ENCODE measurements around the gene PPP1R16B. TPM values are rescaled to one million over a fixed set of nuclear protein-coding genes. Genes with fewer than 3 reads are reported as not detected.

The PPP1R16B gene
- total RNA-seq, result 10 to 100 TPM; 72.9 to 73.4 TPM

DNA sequence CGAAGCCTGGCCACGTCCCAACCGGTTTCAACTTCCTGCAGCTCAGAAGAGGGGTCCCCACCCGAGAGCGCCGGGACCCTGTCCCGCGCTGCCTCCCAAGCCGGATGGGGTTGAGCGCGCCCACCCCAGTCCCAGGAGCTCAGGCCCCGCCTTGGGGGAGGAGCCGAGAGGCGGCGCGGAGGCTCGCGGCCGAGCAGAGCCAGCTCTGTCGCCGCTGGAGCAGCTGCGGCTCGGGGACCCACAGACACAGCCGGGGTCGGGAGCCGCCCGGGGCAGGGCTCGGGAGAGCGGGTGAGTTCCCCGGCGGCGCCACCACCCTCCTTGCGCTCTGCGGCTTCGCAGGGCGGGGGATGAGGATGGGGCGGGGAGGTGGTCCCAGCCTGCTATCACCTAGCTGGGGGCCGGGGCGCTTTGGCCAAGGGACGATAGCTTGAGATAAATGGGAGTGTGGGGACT lies at the start of gene PPP1R16B:
Gene PPP1R16B, plus strand, starts transcription at position 196 of the 456 bp plus-strand sequence. CDS start 30,229 bp downstream, outside the sequence.
- Mint-ChIP-seq H3K27ac (peak within 1 kb of the TSS; percentile 95), H3K36me3 (peaks cover 24% of the 10 kb centered on the region), H3K4me1 (peaks cover 58% of the 10 kb centered on the region), H3K4me3 (peak within 1 kb of the TSS; percentile 88), H3K27me3 (no peaks in the 10 kb centered on the region), H3K9me3 (no peaks in the 10 kb centered on the region)
- DNase-seq (peak; percentile 92), ATAC-seq (ENCODE audit: low read depth) (peak; percentile 83)
- POLR2A ChIA-PET, result interaction anchor here (0.7 to 2.9 kb wide), 17 partner anchors 11 to 244 kb away, joined by 3 to 38 read pairs (median 5); partner anchors contain the start of gene ACTR5

DNA sequence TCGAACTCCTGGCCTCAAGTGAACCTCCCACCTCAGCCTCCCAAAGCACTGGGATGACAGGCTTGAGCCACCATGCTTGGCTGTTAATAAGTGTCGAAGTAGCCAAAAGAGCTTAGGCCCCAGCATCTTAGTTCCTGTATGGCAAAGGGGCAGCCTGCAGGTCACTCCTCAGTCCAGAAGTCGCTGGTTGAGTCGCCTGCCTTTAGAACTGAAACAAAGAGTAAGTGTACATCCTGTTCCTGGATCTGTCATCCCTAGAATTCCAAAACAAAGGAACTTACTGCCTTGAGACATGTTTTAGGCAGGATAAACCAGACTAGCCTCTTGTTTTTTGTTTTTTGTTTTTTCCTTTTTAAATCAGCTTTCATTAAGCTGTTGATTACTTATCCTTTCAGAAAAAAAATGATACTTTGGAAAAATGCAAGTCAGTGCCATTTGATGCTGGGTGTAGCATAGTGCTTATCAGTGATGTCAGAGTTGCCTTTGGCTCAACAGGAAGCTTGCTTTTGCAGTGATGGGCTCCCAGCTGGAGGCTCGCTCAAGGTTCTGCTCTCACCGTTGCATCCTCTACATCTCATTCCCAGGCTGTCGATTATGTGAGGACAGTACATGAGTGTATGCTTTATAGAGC lies 48.2 kb upstream of the PPP1R16B start:
- no peaks in the 10 kb centered on the region for H3K27me3 Mint-ChIP-seq
- DNase-seq, result no peak
- ATAC-seq (ENCODE audit: low read depth), result no peak
- no peaks in the 10 kb centered on the region for H3K4me1 Mint-ChIP-seq
- no peak overlapping the region for H3K4me3 Mint-ChIP-seq
- H3K9me3 Mint-ChIP-seq, result no peaks in the 10 kb centered on the region
- no peak overlapping the region for H3K27ac Mint-ChIP-seq
- peaks cover 26% of the 10 kb centered on the region for H3K36me3 Mint-ChIP-seq
- POLR2A ChIA-PET, result no interaction called here

DNA sequence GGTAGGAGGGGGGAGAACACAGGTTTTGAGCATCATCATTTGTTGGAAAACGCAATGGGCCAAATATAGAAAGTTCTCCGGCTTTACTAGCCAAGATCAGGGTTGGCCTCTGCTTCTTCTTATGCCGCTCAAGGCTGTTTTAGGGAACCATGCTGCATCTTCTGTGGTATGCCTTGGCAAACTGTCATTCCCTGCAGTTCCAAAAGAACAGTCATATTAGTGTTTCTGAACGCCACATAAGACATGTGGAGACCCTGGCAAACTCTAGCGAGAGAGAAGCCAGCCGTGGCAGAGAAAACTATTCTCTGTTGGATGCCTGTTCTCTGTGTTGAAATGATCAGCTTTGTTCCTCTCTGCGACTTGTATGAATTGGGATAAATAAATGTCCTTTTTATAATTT lies 46.4 kb upstream of the PPP1R16B start:
- Mint-ChIP-seq H3K27ac (no peak overlapping the region), H3K36me3 (peaks cover 29% of the 10 kb centered on the region), H3K4me3 (no peak overlapping the region), H3K9me3 (no peaks in the 10 kb centered on the region), H3K4me1 (peaks cover 5% of the 10 kb centered on the region), H3K27me3 (no peaks in the 10 kb centered on the region)
- POLR2A ChIA-PET, result no interaction called here
- DNase-seq (no peak), ATAC-seq (ENCODE audit: low read depth) (no peak)

DNA sequence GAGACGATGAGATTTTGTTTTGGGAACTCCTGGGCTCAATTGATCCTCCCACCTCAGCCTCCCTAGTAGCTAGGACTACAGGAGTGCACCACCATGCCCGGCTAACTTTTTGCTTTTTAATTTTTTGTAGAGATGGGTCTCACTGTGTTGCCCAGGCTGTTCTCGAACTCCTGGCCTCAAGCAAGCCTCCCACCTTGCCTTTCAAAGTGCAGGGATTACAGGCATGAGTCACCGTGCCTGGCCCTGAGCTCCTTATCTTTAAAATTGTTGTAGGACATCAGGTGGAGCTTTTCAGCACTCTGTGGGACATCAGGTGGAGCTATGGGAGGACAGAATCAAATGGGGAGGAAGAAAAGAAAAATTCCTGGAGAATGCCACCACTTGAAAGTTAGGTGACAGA lies 44.5 kb upstream of the PPP1R16B start:
- H3K4me3 Mint-ChIP-seq, result no peak overlapping the region
- H3K9me3 Mint-ChIP-seq, result no peaks in the 10 kb centered on the region
- ATAC-seq (ENCODE audit: low read depth), result no peak

DNA sequence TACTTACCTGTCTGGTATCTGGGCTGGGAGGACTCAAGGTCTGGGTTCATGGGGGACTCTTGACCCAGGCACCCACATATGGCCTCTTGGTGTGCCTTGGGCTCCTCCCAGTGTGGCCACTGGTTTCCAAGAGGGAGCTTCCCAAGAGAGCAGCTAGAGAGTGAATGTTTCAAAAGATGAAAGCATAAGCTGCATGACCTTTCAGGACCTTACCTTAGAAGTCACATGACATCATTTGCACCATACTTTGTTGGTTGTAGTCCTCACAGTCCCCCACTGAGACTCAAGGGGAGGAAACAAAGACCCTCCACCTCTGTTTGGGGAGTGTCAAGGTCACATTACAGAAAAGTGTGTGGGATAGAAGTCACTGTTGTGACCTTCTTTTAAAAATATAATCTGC lies 43.3 kb upstream of the PPP1R16B start:
- peaks cover 19% of the 10 kb centered on the region for H3K36me3 Mint-ChIP-seq
- no peaks in the 10 kb centered on the region for H3K27me3 Mint-ChIP-seq
- POLR2A ChIA-PET, result no interaction called here
- no peaks in the 10 kb centered on the region for H3K9me3 Mint-ChIP-seq
- H3K4me1 Mint-ChIP-seq, result peaks cover 7% of the 10 kb centered on the region
- DNase-seq, result no peak
- no peak overlapping the region for H3K4me3 Mint-ChIP-seq
- no peak for ATAC-seq (ENCODE audit: low read depth)
- H3K27ac Mint-ChIP-seq, result no peak overlapping the region

More for the DNA sequence above, 44.5 kb upstream of the PPP1R16B start:
- Mint-ChIP-seq H3K27me3 (no peaks in the 10 kb centered on the region), H3K27ac (no peak overlapping the region), H3K4me1 (peaks cover 7% of the 10 kb centered on the region), H3K36me3 (peaks cover 24% of the 10 kb centered on the region)
- POLR2A ChIA-PET, result no interaction called here
- DNase-seq, result no peak

DNA sequence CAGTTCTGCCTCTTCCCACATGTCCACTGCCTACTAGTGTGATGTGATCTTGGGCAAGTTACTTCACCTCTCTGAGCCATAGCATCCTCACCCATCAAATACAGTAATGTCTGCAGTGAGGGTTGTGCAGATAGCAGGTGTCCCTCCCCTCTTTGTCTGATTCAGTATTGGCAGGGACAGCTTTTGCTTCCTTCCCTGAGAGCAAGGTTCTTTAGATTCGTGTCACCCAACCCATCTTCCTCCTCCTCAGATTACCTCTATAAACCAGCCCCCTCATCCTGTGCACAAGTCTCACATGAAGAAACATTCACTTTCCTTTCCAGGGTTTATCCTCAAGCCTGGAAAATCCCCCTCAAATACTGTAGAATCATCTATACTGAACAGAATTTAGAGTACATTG lies 41.9 kb upstream of the PPP1R16B start:
- H3K9me3 Mint-ChIP-seq, result no peaks in the 10 kb centered on the region
- POLR2A ChIA-PET, result no interaction called here
- no peaks in the 10 kb centered on the region for H3K27me3 Mint-ChIP-seq
- peaks cover 7% of the 10 kb centered on the region for H3K4me1 Mint-ChIP-seq
- DNase-seq (no peak), ATAC-seq (ENCODE audit: low read depth) (no peak)
- H3K27ac Mint-ChIP-seq, result no peak overlapping the region
- peaks cover 15% of the 10 kb centered on the region for H3K36me3 Mint-ChIP-seq
- H3K4me3 Mint-ChIP-seq, result no peak overlapping the region

DNA sequence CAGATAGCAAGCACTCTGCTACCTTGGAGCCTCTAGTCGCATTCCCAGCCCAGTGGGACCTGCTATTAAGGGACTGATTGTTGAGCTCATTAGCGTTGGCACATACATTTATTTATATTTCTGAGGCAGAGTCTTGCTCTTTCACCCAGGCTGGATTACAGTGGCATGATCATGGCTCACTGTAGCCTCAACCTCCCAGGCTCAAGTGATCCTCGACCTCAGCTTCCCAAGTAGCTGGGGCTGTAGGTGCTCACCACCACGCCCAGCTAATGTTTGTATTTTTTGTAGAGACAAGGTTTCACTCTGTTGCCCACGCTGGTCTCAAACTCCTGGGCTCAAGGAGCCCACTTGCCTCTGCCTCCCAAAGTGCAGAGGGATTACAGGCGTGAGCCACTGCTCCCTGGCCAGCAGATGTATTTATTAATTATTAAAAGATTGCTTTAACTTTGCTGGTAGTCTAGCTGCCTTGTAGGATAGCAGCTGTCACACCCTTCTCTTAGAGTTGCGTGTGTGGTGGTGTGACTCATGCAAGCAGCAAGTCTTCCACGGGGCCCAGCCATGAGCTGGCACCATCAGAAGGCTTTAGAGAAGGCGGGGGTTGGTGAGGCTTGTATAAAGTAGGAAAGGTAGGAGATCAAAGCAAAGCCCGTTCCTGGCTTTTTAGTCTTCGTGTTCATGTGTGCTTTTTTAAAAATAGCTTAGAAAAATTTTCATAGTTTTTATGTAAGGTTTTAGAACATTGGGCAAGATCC lies 40.8 kb upstream of the PPP1R16B start:
- DNase-seq (no peak), ATAC-seq (ENCODE audit: low read depth) (peak; percentile 73)
- Mint-ChIP-seq H3K4me3 (no peak overlapping the region), H3K4me1 (peaks cover 7% of the 10 kb centered on the region), H3K36me3 (peaks cover 15% of the 10 kb centered on the region), H3K27ac (no peak overlapping the region), H3K27me3 (no peaks in the 10 kb centered on the region), H3K9me3 (no peaks in the 10 kb centered on the region)
- POLR2A ChIA-PET, result no interaction called here

DNA sequence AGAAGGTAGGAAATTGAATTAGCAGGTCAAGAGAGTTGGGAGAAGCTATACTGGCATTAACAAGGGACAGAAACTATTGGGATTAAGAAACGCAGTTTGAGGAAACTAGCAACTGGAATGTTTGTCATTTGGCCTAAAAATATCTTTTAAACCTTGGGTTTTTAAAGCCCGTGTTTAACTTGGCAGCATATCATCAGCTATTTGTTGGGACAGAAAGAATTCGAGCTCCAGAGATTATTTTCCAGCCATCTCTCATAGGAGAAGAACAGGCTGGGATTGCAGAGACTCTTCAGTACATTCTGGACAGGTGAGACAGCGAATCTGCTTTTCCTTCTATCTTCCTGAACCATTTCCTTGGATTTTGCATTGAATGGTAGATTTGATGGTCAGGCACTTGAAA lies 39.4 kb upstream of the PPP1R16B start:
- DNase-seq, result no peak
- Mint-ChIP-seq H3K4me3 (no peak overlapping the region), H3K9me3 (no peaks in the 10 kb centered on the region), H3K36me3 (peaks cover 8% of the 10 kb centered on the region), H3K4me1 (peaks cover 7% of the 10 kb centered on the region), H3K27ac (no peak overlapping the region), H3K27me3 (no peaks in the 10 kb centered on the region)
- no peak for ATAC-seq (ENCODE audit: low read depth)
- POLR2A ChIA-PET, result no interaction called here

DNA sequence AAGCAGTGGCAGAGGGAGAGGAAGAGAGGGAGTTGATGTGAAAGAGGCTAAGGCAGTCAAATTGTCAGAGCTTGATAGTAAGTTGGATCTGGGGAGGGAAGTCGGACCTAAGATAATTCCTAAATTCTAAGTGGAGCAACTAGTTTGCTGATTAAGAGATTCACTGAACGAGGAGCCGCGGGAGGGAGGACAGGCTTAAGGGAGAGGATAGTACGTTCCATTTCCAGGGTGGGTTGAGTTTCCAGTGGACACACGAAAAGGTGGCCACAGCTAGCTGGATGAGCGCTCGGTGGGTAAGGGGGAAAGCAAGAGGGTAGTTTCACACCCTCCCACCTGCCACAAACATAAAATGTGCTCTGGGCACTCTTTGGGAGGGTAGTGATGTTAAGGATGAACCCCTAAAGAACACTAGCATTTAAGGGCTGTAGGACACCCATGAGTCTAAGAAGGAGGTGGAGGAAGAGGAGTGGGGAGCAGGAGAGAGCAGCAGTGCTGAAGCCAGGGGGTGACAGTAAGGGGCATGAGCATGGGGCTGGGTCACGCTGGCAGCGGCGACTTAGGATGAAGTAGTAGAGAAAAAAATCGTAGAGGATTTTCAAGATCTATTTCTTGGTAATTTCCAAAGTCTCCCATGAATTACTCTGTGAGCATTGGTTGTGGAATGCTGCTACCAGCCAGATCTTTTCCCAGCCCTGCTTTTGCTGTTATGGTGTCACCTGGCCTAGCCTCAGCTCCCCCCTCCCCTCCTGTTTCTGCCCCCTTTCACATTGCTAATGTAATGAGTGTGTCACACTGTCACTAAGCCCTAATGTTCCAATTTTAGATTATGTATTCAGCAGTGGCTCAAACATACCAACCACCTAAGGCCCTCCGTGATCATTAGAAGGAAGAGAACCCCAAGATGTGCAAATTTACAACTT lies 35.9 kb upstream of the PPP1R16B start:
- no peaks in the 10 kb centered on the region for H3K9me3 Mint-ChIP-seq
- DNase-seq, result no peak
- H3K4me3 Mint-ChIP-seq, result no peak overlapping the region
- POLR2A ChIA-PET, result no interaction called here
- peaks cover 21% of the 10 kb centered on the region for H3K36me3 Mint-ChIP-seq
- H3K4me1 Mint-ChIP-seq, result peaks cover 2% of the 10 kb centered on the region
- no peak for ATAC-seq (ENCODE audit: low read depth)
- no peak overlapping the region for H3K27ac Mint-ChIP-seq
- H3K27me3 Mint-ChIP-seq, result no peaks in the 10 kb centered on the region

DNA sequence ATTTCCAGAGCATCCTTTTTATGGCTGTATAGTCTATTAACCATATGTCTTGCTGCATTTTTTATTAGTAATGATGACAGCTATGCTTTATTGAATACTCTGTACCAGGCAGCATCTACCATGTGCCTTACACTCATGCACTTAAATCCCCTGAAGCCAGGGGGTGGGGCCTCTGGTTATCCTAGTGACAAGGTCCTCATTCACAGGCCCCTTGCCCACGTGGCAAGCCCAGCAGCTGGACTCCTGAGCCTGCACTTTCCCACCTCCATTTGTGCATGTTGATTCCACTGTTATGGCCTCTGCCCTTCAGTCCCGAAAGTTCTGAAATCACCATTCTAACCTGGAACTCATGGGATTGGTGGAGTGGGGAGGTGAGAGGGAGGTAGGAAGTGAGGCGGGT lies 35.0 kb upstream of the PPP1R16B start:
- Mint-ChIP-seq H3K27me3 (no peaks in the 10 kb centered on the region), H3K4me1 (no peaks in the 10 kb centered on the region), H3K4me3 (no peak overlapping the region), H3K27ac (no peak overlapping the region), H3K36me3 (peaks cover 24% of the 10 kb centered on the region), H3K9me3 (no peaks in the 10 kb centered on the region)
- ATAC-seq (ENCODE audit: low read depth) (no peak), DNase-seq (no peak)
- POLR2A ChIA-PET, result no interaction called here

DNA sequence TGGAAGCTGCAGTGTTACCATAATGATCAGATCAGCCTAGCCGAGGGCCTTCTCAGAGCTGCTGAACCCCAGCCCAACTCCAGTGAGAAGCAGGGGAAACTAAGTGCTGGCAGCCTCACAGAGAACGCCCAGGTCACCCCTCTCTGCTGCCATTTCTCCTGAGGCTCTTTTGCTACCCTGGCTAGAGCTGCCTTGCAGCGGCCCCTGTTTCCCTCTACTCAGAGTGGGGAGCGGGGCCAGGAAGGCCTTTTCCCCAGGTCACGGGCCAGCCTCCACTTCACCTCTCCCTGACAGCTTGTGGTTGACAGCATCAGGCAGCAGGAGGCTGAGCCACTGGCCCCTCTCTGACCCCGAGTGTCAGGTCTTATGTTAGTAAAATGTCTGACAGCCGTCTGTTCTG lies 34.5 kb upstream of the PPP1R16B start:
- POLR2A ChIA-PET, result interaction anchor here (0.6 kb wide), 1 partner anchor 160 kb away, joined by 4 read pairs; no protein-coding TSS in a partner anchor
- Mint-ChIP-seq H3K36me3 (peaks cover 24% of the 10 kb centered on the region), H3K4me1 (no peaks in the 10 kb centered on the region), H3K27me3 (no peaks in the 10 kb centered on the region), H3K27ac (no peak overlapping the region), H3K4me3 (no peak overlapping the region), H3K9me3 (no peaks in the 10 kb centered on the region)
- no peak for DNase-seq
- ATAC-seq (ENCODE audit: low read depth), result no peak

DNA sequence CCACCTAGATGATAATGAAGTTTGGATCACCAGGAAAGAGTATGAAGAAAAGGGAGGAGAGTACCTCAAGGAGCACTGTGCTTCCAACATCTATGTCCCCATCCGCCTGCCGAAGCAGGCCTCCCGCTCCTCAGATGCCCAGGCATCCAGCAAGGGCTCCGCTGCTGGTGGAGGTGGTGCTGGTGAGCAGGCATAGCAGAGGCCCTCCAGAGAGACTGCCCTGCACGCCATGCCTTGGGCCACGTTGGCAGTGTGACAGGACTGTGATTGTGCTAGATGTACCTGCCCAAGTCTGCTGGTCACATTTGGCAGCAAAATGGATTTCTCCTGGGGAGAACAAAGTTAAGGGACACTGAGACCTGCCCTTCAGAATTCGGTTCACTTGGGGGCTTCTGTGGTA lies 33.9 kb upstream of the PPP1R16B start:
- POLR2A ChIA-PET, result interaction anchor here (0.6 kb wide), 1 partner anchor 161 kb away, joined by 4 read pairs; no protein-coding TSS in a partner anchor
- no peaks in the 10 kb centered on the region for H3K4me1 Mint-ChIP-seq
- H3K27ac Mint-ChIP-seq, result no peak overlapping the region

DNA sequence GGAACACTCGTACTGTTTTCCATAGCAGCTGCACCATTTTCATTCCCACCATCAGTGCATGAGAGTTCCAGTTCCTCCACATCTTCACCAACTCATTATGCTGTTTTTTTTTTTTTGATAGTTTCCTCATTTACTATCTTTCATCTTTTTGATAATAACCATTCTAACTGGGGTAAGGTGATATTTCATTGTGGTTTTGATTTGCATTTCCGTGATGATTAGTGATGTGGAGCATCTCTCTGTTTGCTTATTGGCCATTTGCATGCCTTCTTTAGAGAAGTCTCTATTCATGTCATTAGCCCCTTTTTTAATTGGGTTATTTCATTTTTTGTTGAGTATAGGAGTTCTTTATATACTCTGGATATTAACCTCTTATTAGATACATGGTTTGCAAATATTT lies 31.3 kb upstream of the PPP1R16B start:
- Mint-ChIP-seq H3K4me1 (no peaks in the 10 kb centered on the region), H3K9me3 (no peaks in the 10 kb centered on the region), H3K4me3 (no peak overlapping the region), H3K36me3 (peaks cover 24% of the 10 kb centered on the region), H3K27ac (no peak overlapping the region), H3K27me3 (no peaks in the 10 kb centered on the region)
- DNase-seq (no peak), ATAC-seq (ENCODE audit: low read depth) (no peak)
- POLR2A ChIA-PET, result no interaction called here

More for the DNA sequence above, 33.9 kb upstream of the PPP1R16B start:
- H3K4me3 Mint-ChIP-seq, result no peak overlapping the region
- ATAC-seq (ENCODE audit: low read depth) (no peak), DNase-seq (no peak)
- H3K27me3 Mint-ChIP-seq, result no peaks in the 10 kb centered on the region
- no peaks in the 10 kb centered on the region for H3K9me3 Mint-ChIP-seq
- H3K36me3 Mint-ChIP-seq, result peaks cover 24% of the 10 kb centered on the region

Data from activated naive CD8-positive, alpha-beta T cell treated with anti-CD3 and anti-CD28 coated beads, Interleukin-2, amount 10 ng/mL, durations not matched to agents 7 days and 5 days (primary cell).